GM21423 (cell line): ENCODE results near the gene PNRC2.

Experiments used
- ATAC-seq: cut with Tn5 transposase; IDR thresholded peaks from one replicate; pipeline ENCODE4 v1.9.1; 2021; ENCODE audit warnings: mild to moderate bottlenecking, moderate library complexity; ENCODE audit not compliant: unreplicated experiment

The PNRC2 gene

GRCh38 chr1:23959461-23960290, at the start of gene PNRC2:
TSS of gene PNRC2 (plus strand) at chr1:23959828. CDS start at chr1:23961458, 1,630 bp downstream.
- ATAC-seq, result peak; percentile 79

GRCh38 chr1:23910144-23910543, 49.5 kb upstream of the PNRC2 start:
- ATAC-seq, result no peak

GRCh38 chr1:23910553-23911246, 48.9 kb upstream of the PNRC2 start:
- peak; percentile 17 for ATAC-seq

GRCh38 chr1:23911921-23912320, 47.7 kb upstream of the PNRC2 start:
- no peak for ATAC-seq

- no peak for ATAC-seq
Measured at GRCh38 chr1:23913212-23913880, 46.3 kb upstream of the PNRC2 start, which contains the start of gene CNR2. TSS of gene CNR2 (minus strand) at chr1:23913362. CDS start at chr1:23875617, 37,745 bp downstream.

- no peak for ATAC-seq
Measured at GRCh38 chr1:23914921-23915320, 44.7 kb upstream of the PNRC2 start.

GRCh38 chr1:23915466-23915865, 44.2 kb upstream of the PNRC2 start:
- ATAC-seq, result no peak

- ATAC-seq, result peak; percentile 56
Measured at GRCh38 chr1:23916209-23917131, 43.2 kb upstream of the PNRC2 start.

GRCh38 chr1:23922321-23922943, 37.2 kb upstream of the PNRC2 start:
- no peak for ATAC-seq

GRCh38 chr1:23923592-23924499, 35.8 kb upstream of the PNRC2 start:
- ATAC-seq, result no peak

- no peak for ATAC-seq
Measured at GRCh38 chr1:23924601-23925000, 35.0 kb upstream of the PNRC2 start.

GRCh38 chr1:23925279-23925678, 34.3 kb upstream of the PNRC2 start:
- no peak for ATAC-seq

- no peak for ATAC-seq
Measured at GRCh38 chr1:23927097-23927496, 32.5 kb upstream of the PNRC2 start.

GRCh38 chr1:23928789-23929188, 30.8 kb upstream of the PNRC2 start:
- ATAC-seq, result no peak

- ATAC-seq, result no peak
Measured at GRCh38 chr1:23930270-23930669, 29.4 kb upstream of the PNRC2 start.

- no peak for ATAC-seq
Measured at GRCh38 chr1:23930861-23931490, 28.7 kb upstream of the PNRC2 start.

- no peak for ATAC-seq
Measured at GRCh38 chr1:23931491-23931880, 28.1 kb upstream of the PNRC2 start.

- ATAC-seq, result no peak
Measured at GRCh38 chr1:23936481-23937176, 23.0 kb upstream of the PNRC2 start.
